Measurements from ENCODE around the gene LRRTM2. TPM values are rescaled to one million over a fixed set of nuclear protein-coding genes. Genes with fewer than 3 reads are reported as not detected.

Gene LRRTM2
- total RNA-seq, 1 experiment from 2014 or later, result not detected

GRCh38 chr5:138843316-138844124 is 31.6 kb downstream of the LRRTM2 start:
- Mint-ChIP-seq H3K9me3 (no peaks in the 10 kb centered on the region), H3K36me3 (0 out of 2 replicates have a peak, but pooled peaks cover 5% of the 10 kb centered on the region), H3K4me1 (peaks cover 63% of the 10 kb centered on the region), H3K27ac (peak overlapping the region; percentile 33), H3K27me3 (ENCODE audit: low read depth) (no peaks in the 10 kb centered on the region), H3K4me3 (no peak overlapping the region)
- TF ChIP-seq ZNF416 (CRISPR knock-in tag; IDR thresholded peaks at IDR 0.05), result no peak
- no peak for TF ChIP-seq GRHL2 (CRISPR knock-in tag; IDR thresholded peaks at IDR 0.05; ENCODE audit: insufficient replicate concordance, severe bottlenecking)
- no peak for TF ChIP-seq ETV6 (CRISPR knock-in tag; IDR thresholded peaks at IDR 0.05)
- TF ChIP-seq ZBTB43 (CRISPR knock-in tag; IDR thresholded peaks at IDR 0.05), result no peak
- TF ChIP-seq IRF2 (CRISPR knock-in tag; IDR thresholded peaks at IDR 0.05; ENCODE audit: borderline replicate concordance, low read depth), result no peak
- DNase-seq (ENCODE audit: low spot score) (no peak), ATAC-seq (no peak; the same call in 1 of the 2 replicates)
- ChIA-PET POLR2A (no interaction called here), CTCF (no interaction called here)

- ChIA-PET POLR2A (no interaction called here), CTCF (no interaction called here)
- H3K36me3 Mint-ChIP-seq, result 0 out of 2 replicates have a peak, but pooled peaks cover 5% of the 10 kb centered on the region
- ATAC-seq (no peak), DNase-seq (ENCODE audit: low spot score) (no peak)
- H3K4me1 Mint-ChIP-seq, result peaks cover 64% of the 10 kb centered on the region
- H3K27me3 Mint-ChIP-seq (ENCODE audit: low read depth), result no peaks in the 10 kb centered on the region
- H3K27ac Mint-ChIP-seq, result no peak overlapping the region
- TF ChIP-seq CBFB (CRISPR knock-in tag; IDR thresholded peaks at IDR 0.05; ENCODE audit: low read depth) (no peak), AR (CRISPR knock-in tag; IDR thresholded peaks at IDR 0.05) (no peak), FOXP1 (CRISPR knock-in tag; IDR thresholded peaks at IDR 0.05; ENCODE audit: borderline replicate concordance) (no peak), IRF2 (CRISPR knock-in tag; IDR thresholded peaks at IDR 0.05; ENCODE audit: borderline replicate concordance, low read depth) (no peak), NFATC4 (CRISPR knock-in tag; IDR thresholded peaks at IDR 0.05) (no peak), ZBTB43 (CRISPR knock-in tag; IDR thresholded peaks at IDR 0.05) (no peak), MYBL2 (CRISPR knock-in tag; IDR thresholded peaks at IDR 0.05) (no peak), NR3C1 (CRISPR knock-in tag; conservative IDR thresholded peaks at IDR 0.05; ENCODE audit: low read depth) (no peak), HMGA2 (CRISPR knock-in tag; IDR thresholded peaks at IDR 0.05) (no peak), SMAD3 (CRISPR knock-in tag; IDR thresholded peaks at IDR 0.05; ENCODE audit: borderline replicate concordance) (no peak), SP1 (CRISPR knock-in tag; conservative IDR thresholded peaks at IDR 0.05) (no peak)
- no peaks in the 10 kb centered on the region for H3K9me3 Mint-ChIP-seq
- H3K4me3 Mint-ChIP-seq, result no peak overlapping the region
Measured at GRCh38 chr5:138841531-138841930, 33.6 kb downstream of the LRRTM2 start.

- Mint-ChIP-seq H3K4me3 (no peak overlapping the region), H3K27ac (no peak overlapping the region), H3K36me3 (peaks cover 7% of the 10 kb centered on the region), H3K27me3 (ENCODE audit: low read depth) (no peaks in the 10 kb centered on the region), H3K9me3 (peaks cover 3% of the 10 kb centered on the region), H3K4me1 (peaks cover 69% of the 10 kb centered on the region)
- ChIA-PET CTCF (no interaction called here), POLR2A (interaction anchor here (0.6 kb wide), 1 partner anchor 49 kb away, joined by 3 read pairs; no protein-coding TSS in a partner anchor)
- DNase-seq (ENCODE audit: low spot score) (no peak), ATAC-seq (no peak)
- no peak for TF ChIP-seq SMAD3 (CRISPR knock-in tag; IDR thresholded peaks at IDR 0.05; ENCODE audit: borderline replicate concordance)
- TF ChIP-seq, protein P1, sequence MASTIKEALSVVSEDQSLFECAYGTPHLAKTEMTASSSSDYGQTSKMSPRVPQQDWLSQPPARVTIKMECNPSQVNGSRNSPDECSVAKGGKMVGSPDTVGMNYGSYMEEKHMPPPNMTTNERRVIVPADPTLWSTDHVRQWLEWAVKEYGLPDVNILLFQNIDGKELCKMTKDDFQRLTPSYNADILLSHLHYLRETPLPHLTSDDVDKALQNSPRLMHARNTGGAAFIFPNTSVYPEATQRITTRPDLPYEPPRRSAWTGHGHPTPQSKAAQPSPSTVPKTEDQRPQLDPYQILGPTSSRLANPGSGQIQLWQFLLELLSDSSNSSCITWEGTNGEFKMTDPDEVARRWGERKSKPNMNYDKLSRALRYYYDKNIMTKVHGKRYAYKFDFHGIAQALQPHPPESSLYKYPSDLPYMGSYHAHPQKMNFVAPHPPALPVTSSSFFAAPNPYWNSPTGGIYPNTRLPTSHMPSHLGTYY (CRISPR knock-in tag; IDR thresholded peaks at IDR 0.05), result no peak
- TF ChIP-seq CTCF (IDR thresholded peaks at IDR 0.05), result no peak
- TF ChIP-seq, protein P2, sequence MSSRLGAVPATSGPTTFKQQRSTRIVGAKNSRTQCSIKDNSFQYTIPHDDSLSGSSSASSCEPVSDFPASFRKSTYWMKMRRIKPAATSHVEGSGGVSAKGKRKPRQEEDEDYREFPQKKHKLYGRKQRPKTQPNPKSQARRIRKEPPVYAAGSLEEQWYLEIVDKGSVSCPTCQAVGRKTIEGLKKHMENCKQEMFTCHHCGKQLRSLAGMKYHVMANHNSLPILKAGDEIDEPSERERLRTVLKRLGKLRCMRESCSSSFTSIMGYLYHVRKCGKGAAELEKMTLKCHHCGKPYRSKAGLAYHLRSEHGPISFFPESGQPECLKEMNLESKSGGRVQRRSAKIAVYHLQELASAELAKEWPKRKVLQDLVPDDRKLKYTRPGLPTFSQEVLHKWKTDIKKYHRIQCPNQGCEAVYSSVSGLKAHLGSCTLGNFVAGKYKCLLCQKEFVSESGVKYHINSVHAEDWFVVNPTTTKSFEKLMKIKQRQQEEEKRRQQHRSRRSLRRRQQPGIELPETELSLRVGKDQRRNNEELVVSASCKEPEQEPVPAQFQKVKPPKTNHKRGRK (CRISPR knock-in tag; IDR thresholded peaks at IDR 0.05; ENCODE audit: borderline replicate concordance), result no peak
- no peak for TF ChIP-seq ZNF232 (CRISPR knock-in tag; IDR thresholded peaks at IDR 0.05)
- TF ChIP-seq MXD4 (CRISPR knock-in tag; IDR thresholded peaks at IDR 0.05; ENCODE audit: borderline replicate concordance), result no peak
- TF ChIP-seq ZBTB43 (CRISPR knock-in tag; IDR thresholded peaks at IDR 0.05), result no peak
Measured at GRCh38 chr5:138840103-138840502, 35.0 kb downstream of the LRRTM2 start.
